Lower leg skin (tissue), 4 donors: ENCODE results near the gene SLC35F3. TPM values are rescaled to one million over a fixed set of nuclear protein-coding genes. Genes with fewer than 3 reads are reported as not detected.
"Not testable (repeated sequence)": the region's sequence is repeated elsewhere in the genome, so short reads cannot be mapped to it uniquely, and the experiment has no call there.

Source experiments
- DNase-seq, 2 donors: peaks; one replicate each; pipeline ENCODE4 v3.0.0-alpha.2; 2019; ENCODE audit warnings: low spot score in 2 of 2
- H3K4me3 ChIP-seq: fragments of 200-600 bp; sonication (generic); 2 replicates; pipeline ENCODE4 v1.5.1; 2017; ENCODE audit warnings: mild to moderate bottlenecking, low read depth; ENCODE audit not compliant: poor library complexity, severe bottlenecking
- POLR2A ChIP-seq, 2 donors: fragments of 450-650 bp; IDR thresholded peaks; one replicate each; pipeline ENCODE4 v1.6.1; 2016 to 2017; ENCODE audit warnings: antibody characterized with exemption in 2 of 2, mild to moderate bottlenecking in 1 of 2, moderate library complexity in 1 of 2
- WGBS, 2 donors: methylation state at CpG; one replicate each; pipeline ENCODE4 v1.1.5; 2018; 5-methylcytosine and 5-hydroxymethylcytosine counted together
- intact Hi-C: fragments of 100-400 bp; cut with DNase I; formaldehyde crosslinking; loops from one replicate; pipeline ENCODE4 v1.15.0; 2023; ENCODE audit warnings: low total_unique reads
- total RNA-seq, 4 donors: library from RNA; depleted of rRNA; stranded (reverse); fragments of >200 nt; gene quantifications; one replicate each; pipeline ENCODE4 v1.1.0, GENCODE V29; 2016
- TF ChIP-seq, protein P1 (sequence below), 3 donors: fragments of 450-650 bp; IDR thresholded peaks; one replicate each; pipeline ENCODE4 v1.5.1; 2016; ENCODE audit warnings: antibody characterized with exemption in 3 of 3, mild to moderate bottlenecking in 3 of 3, moderate library complexity in 2 of 3

The SLC35F3 gene
- total RNA-seq, 4 donors from 2014 or later, result 0.42 to 0.83 (median 0.64) TPM

GRCh38 chr1:234201600-234201999, 297.1 kb downstream of the SLC35F3 start:
- intact Hi-C loops, result no loop called here
- H3K4me3 ChIP-seq, result no peak overlapping the region
- TF ChIP-seq POLR2A (IDR thresholded peaks at IDR 0.05), result no peak
- TF ChIP-seq, protein P1, sequence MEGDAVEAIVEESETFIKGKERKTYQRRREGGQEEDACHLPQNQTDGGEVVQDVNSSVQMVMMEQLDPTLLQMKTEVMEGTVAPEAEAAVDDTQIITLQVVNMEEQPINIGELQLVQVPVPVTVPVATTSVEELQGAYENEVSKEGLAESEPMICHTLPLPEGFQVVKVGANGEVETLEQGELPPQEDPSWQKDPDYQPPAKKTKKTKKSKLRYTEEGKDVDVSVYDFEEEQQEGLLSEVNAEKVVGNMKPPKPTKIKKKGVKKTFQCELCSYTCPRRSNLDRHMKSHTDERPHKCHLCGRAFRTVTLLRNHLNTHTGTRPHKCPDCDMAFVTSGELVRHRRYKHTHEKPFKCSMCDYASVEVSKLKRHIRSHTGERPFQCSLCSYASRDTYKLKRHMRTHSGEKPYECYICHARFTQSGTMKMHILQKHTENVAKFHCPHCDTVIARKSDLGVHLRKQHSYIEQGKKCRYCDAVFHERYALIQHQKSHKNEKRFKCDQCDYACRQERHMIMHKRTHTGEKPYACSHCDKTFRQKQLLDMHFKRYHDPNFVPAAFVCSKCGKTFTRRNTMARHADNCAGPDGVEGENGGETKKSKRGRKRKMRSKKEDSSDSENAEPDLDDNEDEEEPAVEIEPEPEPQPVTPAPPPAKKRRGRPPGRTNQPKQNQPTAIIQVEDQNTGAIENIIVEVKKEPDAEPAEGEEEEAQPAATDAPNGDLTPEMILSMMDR (IDR thresholded peaks at IDR 0.05), result no peak
- no peak for DNase-seq
- WGBS, 2 donors, result 72 to 79% methylated on average over 5 of the region's 5 CpGs

DNA sequence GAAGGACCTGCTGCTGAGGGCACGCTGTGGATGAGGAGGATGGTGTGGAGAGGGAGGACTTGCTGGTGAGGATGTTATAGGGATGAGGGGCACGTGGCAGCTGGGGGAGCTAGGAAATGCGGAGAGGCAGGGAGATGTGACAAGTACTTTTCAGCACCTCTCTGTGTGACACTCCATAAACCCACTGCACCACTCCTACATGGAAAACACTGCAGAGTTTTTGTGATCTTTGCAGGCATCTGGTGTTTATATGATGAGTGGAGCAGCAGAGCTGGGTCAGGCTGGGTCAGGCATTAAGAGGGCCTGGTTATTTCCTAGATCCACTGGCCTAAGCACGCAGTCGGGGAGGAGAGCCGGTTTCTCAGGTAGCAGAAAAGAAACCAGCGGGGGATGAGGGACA, 301.5 kb downstream of the SLC35F3 start:
- intact Hi-C loops, result no loop called here
- H3K4me3 ChIP-seq, result no peak overlapping the region
- WGBS, 2 donors, result 63 to 80% methylated on average over 7 of the region's 7 CpGs
- DNase-seq, result no peak
- TF ChIP-seq, protein P1 (IDR thresholded peaks at IDR 0.05), result no peak
- TF ChIP-seq POLR2A (IDR thresholded peaks at IDR 0.05), result no peak

DNA sequence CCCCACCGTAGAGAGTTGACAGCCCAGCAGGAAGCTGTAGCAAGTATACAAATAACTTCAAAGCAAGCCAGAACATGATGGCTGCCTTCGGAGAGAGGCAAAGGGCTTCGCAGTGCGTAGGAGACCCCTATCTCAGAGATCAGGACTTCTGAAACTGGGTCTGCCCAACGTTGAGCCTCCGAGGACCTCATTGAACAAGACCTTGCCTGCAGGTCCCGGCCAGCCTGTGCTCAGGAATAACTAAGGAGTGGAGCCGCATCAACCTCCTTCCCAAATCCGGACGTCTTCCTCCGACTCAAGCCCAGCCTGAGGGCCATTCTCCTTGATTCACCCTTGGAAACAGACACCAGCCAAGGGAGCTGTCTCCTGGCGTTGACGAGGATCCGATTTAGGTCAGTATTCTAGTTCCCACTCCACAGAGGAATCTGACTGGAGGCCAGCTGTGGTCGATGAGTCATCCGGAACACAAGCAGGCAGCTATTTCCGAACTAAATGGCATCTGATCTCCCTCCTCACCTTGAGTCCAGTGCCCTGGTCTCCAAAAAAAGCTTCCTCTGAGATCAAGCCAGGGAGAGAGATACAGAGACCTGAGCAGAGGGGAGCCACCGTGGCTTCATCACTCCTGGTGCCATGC, 302.3 kb downstream of the SLC35F3 start:
- no peak for TF ChIP-seq POLR2A (IDR thresholded peaks at IDR 0.05)
- TF ChIP-seq, protein P1 (IDR thresholded peaks at IDR 0.05), result no peak
- no peak overlapping the region for H3K4me3 ChIP-seq
- intact Hi-C loops, result no loop called here
- no peak for DNase-seq
- 58 to 63% methylated on average over 18 of the region's 18 CpGs for WGBS, 2 donors

GRCh38 chr1:234208351-234208750, 303.9 kb downstream of the SLC35F3 start:
- intact Hi-C loops, result no loop called here
- WGBS, 2 donors, result 55 to 56% methylated on average over 3 of the region's 3 CpGs
- TF ChIP-seq, protein P1 (IDR thresholded peaks at IDR 0.05), result no peak
- no peak overlapping the region for H3K4me3 ChIP-seq
- DNase-seq, result no peak

DNA sequence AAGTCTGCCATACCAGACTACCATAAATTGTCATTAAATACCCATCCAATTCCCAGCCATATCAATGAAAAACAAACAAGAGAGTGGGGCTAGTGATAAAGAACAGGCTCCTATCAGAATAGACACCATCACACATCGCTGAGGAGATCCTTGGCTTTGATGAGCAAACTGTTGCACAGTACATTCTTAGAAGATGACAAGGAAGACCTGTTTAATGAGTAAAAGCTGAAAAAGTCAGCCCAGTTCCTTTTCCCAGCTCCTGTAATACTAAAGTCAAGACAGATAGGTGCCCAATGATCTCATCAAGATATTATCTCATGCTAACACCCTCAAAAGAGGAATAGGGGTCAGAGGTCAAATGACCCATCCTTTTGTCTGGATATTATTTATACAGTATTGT, 304.3 kb downstream of the SLC35F3 start:
- no peak for DNase-seq
- intact Hi-C loops, result no loop called here
- WGBS, 2 donors, result 70 to 73% methylated on average over 1 of the region's 1 CpG
- no peak overlapping the region for H3K4me3 ChIP-seq
- TF ChIP-seq, protein P1 (IDR thresholded peaks at IDR 0.05), result no peak
- TF ChIP-seq POLR2A (IDR thresholded peaks at IDR 0.05), result no peak

DNA sequence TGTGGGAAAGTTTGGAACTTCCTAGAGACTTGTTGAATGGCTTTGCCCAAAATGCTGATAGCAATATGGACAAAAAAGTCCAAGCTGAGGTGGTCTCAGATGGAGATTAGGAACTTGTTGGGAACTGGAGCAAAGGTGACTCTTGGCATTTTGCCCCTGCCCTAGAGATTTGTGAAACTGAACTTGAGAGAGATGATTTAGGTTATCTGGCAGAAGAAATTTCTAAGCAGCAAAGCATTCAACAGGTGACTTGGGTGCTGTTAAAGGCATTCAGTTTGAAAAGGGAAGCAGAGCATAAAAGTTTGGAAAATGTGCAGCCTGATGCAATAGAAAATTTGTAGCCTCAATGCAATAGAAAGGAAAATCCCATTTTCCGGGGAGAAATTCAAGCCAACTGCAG, 306.0 kb downstream of the SLC35F3 start:
- WGBS, 2 donors, result 92 to 96% methylated on average over 1 of the region's 1 CpG
- intact Hi-C loops, H3K4me3 ChIP-seq, DNase-seq: not testable (repeated sequence)

- DNase-seq, intact Hi-C loops, H3K4me3 ChIP-seq: not testable (repeated sequence)
- WGBS, 2 donors, result 44 to 60% methylated on average over 2 of the region's 2 CpGs
Measured at GRCh38 chr1:234211855-234212254, 307.4 kb downstream of the SLC35F3 start.
